Peyer's patch (tissue), 4 donors: ENCODE results near the gene CMTR1. TPM values are rescaled to one million over a fixed set of nuclear protein-coding genes. Genes with fewer than 3 reads are reported as not detected.

Experiments used
- DNase-seq, 3 donors: peaks; one replicate each; pipeline ENCODE4 v3.0.0-alpha.2; 2017 to 2019
- H3K27ac ChIP-seq, 4 donors: fragments of 200-600 bp; sonication (generic); one replicate each; pipeline ENCODE4 v1.5.1; 2016 to 2019
- H3K27me3 ChIP-seq, 2 donors: fragments of 200-600 bp; sonication (generic); one replicate each; pipeline ENCODE4 v1.5.1; 2019
- H3K36me3 ChIP-seq, 3 donors: fragments of 200-600 bp; sonication (generic); one replicate each; pipeline ENCODE4 v1.5.1; 2016 to 2019
- H3K4me1 ChIP-seq, 4 donors: fragments of 200-600 bp; sonication (generic); one replicate each; pipeline ENCODE4 v1.5.1; 2016 to 2019
- H3K4me3 ChIP-seq, 4 donors: fragments of 200-600 bp; sonication (generic); 1 replicate in 3 of 4; 2 replicates in 1 of 4; pipeline ENCODE4 v1.5.1; 2016 to 2019; ENCODE audit warnings: mild to moderate bottlenecking in 1 of 4
- H3K9me3 ChIP-seq, 4 donors: fragments of 200-600 bp; sonication (generic); one replicate each; pipeline ENCODE4 v1.5.1; 2016 to 2019; ENCODE audit warnings: mild to moderate bottlenecking in 1 of 4
- CTCF ChIP-seq, 6 experiments: fragments of 450-650 bp in 4 of 6; fragments of 200-600 bp in 2 of 6; sonication (generic) in 1 of 6; IDR thresholded peaks; one replicate each; pipeline ENCODE4 v1.5.1; 2017 to 2019; ENCODE audit warnings: antibody characterized with exemption in 6 of 6, mild to moderate bottlenecking in 3 of 6, moderate library complexity in 1 of 6
- POLR2A ChIP-seq, 2 donors: fragments of 450-650 bp; IDR thresholded peaks; one replicate each; pipeline ENCODE4 v1.5.1; 2017; ENCODE audit warnings: antibody characterized with exemption in 2 of 2, mild to moderate bottlenecking in 2 of 2, moderate library complexity in 2 of 2
- total RNA-seq, 4 donors: library from RNA; depleted of rRNA; stranded (reverse); fragments of >200 nt; gene quantifications; one replicate each; pipeline ENCODE4 v1.1.0, GENCODE V29; 2016

Gene CMTR1
- total RNA-seq, 4 donors from 2014 or later, result 19.3 to 135 (median 41.7) TPM

GRCh38 chr6:37492236-37492972, 59.4 kb downstream of the CMTR1 start:
- no peak overlapping the region for H3K4me3 ChIP-seq
- H3K4me1 ChIP-seq, result no peaks in the 10 kb centered on the region
- no peak for DNase-seq
- TF ChIP-seq CTCF (IDR thresholded peaks at IDR 0.05), result no peak
- TF ChIP-seq POLR2A (IDR thresholded peaks at IDR 0.05), result no peak
- H3K27me3 ChIP-seq, result no peaks in the 10 kb centered on the region
- H3K27ac ChIP-seq, result peak overlapping the region in 1 of 4 donors; percentile 0
- no peaks in the 10 kb centered on the region for H3K9me3 ChIP-seq
- no peaks in the 10 kb centered on the region for H3K36me3 ChIP-seq

GRCh38 chr6:37492991-37493660, 60.1 kb downstream of the CMTR1 start:
- H3K4me3 ChIP-seq, result no peak overlapping the region
- no peaks in the 10 kb centered on the region for H3K27me3 ChIP-seq
- H3K4me1 ChIP-seq, result no peaks in the 10 kb centered on the region
- TF ChIP-seq CTCF (IDR thresholded peaks at IDR 0.05) (no peak), POLR2A (IDR thresholded peaks at IDR 0.05) (no peak)
- H3K36me3 ChIP-seq, result no peaks in the 10 kb centered on the region
- H3K9me3 ChIP-seq, result no peaks in the 10 kb centered on the region
- peak in 1 of 3 donors; percentile 37 for DNase-seq
- H3K27ac ChIP-seq, result no peak overlapping the region

- Histone ChIP-seq H3K4me3 (no peak overlapping the region), H3K9me3 (no peaks in the 10 kb centered on the region), H3K27me3 (no peaks in the 10 kb centered on the region), H3K4me1 (no peaks in the 10 kb centered on the region), H3K27ac (no peak overlapping the region), H3K36me3 (no peaks in the 10 kb centered on the region)
- DNase-seq, result no peak
- no peak for TF ChIP-seq POLR2A (IDR thresholded peaks at IDR 0.05)
- no peak for TF ChIP-seq CTCF (IDR thresholded peaks at IDR 0.05)
These were observed 60.6 kb downstream of the CMTR1 start for GRCh38 chr6:37493661-37493995.

GRCh38 chr6:37495244-37495934, 62.4 kb downstream of the CMTR1 start:
- Histone ChIP-seq H3K9me3 (no peaks in the 10 kb centered on the region), H3K4me3 (no peak overlapping the region), H3K27ac (no peak overlapping the region), H3K4me1 (peaks cover 0 to 6% (median 2%) of the 10 kb centered on the region in 4 donors), H3K36me3 (no peaks in the 10 kb centered on the region), H3K27me3 (no peaks in the 10 kb centered on the region)
- TF ChIP-seq CTCF (IDR thresholded peaks at IDR 0.05), result no peak
- no peak for TF ChIP-seq POLR2A (IDR thresholded peaks at IDR 0.05)
- DNase-seq, result no peak

GRCh38 chr6:37496951-37497885, 64.2 kb downstream of the CMTR1 start:
- Histone ChIP-seq H3K36me3 (no peaks in the 10 kb centered on the region), H3K9me3 (no peaks in the 10 kb centered on the region), H3K4me1 (peaks cover 0 to 6% (median 2%) of the 10 kb centered on the region in 4 donors), H3K27me3 (no peaks in the 10 kb centered on the region), H3K27ac (no peak overlapping the region), H3K4me3 (no peak overlapping the region)
- no peak for TF ChIP-seq POLR2A (IDR thresholded peaks at IDR 0.05)
- TF ChIP-seq CTCF (IDR thresholded peaks at IDR 0.05), result no peak
- DNase-seq, result no peak
